ENCODE data around the gene UNK. TPM values are rescaled to one million over a fixed set of nuclear protein-coding genes. Genes with fewer than 3 reads are reported as not detected.

Gene UNK
- total and polyA plus RNA-seq, 2 of the 13 experiments (the other 11 are each of a cell fraction or from before 2014, with no cell fraction given) = 31.6 to 33.0 TPM

DNA sequence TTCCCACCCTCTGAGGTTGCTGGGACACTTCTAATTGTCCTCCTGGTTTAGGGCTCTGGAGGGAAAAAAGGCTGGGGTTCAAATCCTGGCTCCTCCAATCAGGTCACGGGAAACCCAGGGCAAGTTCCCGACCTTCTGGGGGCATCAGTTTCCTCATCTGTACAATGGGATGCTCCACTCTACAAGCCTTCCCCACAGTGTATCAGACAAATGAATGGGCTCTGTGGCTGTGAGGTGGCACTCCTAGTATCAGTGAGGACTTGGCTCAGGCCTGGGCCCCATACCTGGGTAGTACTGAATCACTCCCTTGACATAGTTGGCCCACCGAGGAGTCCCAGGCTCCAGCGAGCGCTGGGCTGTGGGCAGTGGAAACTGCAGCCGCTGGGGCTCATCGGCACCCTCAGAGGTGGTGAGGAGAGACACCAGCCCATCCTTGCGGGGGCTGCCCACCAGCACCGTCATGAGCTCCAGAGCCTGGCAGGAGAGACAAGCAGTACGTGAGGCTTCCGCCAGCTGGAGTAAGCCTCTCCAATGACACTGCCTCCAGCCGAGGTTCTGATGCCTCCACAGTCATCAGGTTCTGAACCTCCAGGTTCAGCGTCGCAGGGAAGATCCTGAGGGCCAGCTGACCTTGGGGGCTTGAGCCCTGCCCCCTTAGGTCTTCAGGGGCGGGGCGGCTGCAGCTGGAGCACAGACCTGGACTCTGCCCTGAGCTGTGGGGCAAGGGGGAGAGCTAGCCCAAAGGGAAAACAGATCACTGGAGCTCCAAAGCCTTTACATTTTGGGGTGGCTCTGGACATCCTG is 20.8 kb upstream of the UNK start (continued):
- TF ChIP-seq, protein P1, sequence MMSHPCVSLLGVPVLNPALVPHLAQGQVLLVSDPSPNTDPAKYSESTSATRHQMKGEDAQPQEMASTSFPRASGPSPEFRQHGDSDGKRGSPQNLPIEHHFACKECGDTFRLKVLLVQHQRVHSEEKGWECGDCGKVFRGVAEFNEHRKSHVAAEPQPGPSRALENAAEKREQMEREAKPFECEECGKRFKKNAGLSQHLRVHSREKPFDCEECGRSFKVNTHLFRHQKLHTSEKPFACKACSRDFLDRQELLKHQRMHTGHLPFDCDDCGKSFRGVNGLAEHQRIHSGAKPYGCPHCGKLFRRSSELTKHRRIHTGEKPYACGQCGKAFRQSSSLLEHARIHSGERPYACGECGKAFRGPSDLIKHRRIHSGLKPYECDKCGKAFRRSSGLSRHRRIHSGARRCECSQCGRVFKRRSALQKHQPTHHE (CRISPR knock-in tag; IDR thresholded peaks at IDR 0.05; ENCODE audit: borderline replicate concordance) = peak; percentile 25; the same call in 1 of the 2 replicates
- peak; percentile 98 for TF ChIP-seq HNF4A (CRISPR knock-in tag; IDR thresholded peaks at IDR 0.05)
- 0 out of 2 replicates have a peak, but pooled peaks have one; percentile 36 for TF ChIP-seq ISL2 (CRISPR knock-in tag; IDR thresholded peaks at IDR 0.05)
- TF ChIP-seq, protein P2, sequence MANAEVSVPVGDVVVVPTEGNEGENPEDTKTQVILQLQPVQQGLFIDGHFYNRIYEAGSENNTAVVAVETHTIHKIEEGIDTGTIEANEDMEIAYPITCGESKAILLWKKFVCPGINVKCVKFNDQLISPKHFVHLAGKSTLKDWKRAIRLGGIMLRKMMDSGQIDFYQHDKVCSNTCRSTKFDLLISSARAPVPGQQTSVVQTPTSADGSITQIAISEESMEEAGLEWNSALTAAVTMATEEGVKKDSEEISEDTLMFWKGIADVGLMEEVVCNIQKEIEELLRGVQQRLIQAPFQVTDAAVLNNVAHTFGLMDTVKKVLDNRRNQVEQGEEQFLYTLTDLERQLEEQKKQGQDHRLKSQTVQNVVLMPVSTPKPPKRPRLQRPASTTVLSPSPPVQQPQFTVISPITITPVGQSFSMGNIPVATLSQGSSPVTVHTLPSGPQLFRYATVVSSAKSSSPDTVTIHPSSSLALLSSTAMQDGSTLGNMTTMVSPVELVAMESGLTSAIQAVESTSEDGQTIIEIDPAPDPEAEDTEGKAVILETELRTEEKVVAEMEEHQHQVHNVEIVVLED (CRISPR knock-in tag; IDR thresholded peaks at IDR 0.05; ENCODE audit: borderline replicate concordance) = no peak
- TF ChIP-seq ZNF614 (CRISPR knock-in tag; IDR thresholded peaks at IDR 0.05; ENCODE audit: borderline replicate concordance) = peak; percentile 91; the same call in 1 of the 2 replicates
- TF ChIP-seq, protein P3, sequence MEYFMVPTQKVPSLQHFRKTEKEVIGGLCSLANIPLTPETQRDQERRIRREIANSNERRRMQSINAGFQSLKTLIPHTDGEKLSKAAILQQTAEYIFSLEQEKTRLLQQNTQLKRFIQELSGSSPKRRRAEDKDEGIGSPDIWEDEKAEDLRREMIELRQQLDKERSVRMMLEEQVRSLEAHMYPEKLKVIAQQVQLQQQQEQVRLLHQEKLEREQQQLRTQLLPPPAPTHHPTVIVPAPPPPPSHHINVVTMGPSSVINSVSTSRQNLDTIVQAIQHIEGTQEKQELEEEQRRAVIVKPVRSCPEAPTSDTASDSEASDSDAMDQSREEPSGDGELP (IDR thresholded peaks at IDR 0.05; ENCODE audit: borderline replicate concordance, low read depth) = peak; percentile 98
- TF ChIP-seq ZMYM2 (CRISPR knock-in tag; IDR thresholded peaks at IDR 0.05) = no peak
- peak; percentile 49; the same call in 1 of the 2 replicates for TF ChIP-seq BRCA1 (CRISPR knock-in tag; IDR thresholded peaks at IDR 0.05)
- TF ChIP-seq MAZ (IDR thresholded peaks at IDR 0.05; ENCODE audit: borderline replicate concordance, low read depth, low read length) = no peak
- TF ChIP-seq MAZ (CRISPR knock-in tag; IDR thresholded peaks at IDR 0.05; ENCODE audit: low read depth) = peak; percentile 77; the same call in 1 of the 2 replicates
- no peak for TF ChIP-seq FOXC1 (CRISPR knock-in tag; IDR thresholded peaks at IDR 0.05; ENCODE audit: borderline replicate concordance)
- TF ChIP-seq NFE2 (CRISPR knock-in tag; IDR thresholded peaks at IDR 0.05) = no peak
- no peak for TF ChIP-seq RFX5 (IDR thresholded peaks at IDR 0.05; ENCODE audit: low read depth, low read length)
- TF ChIP-seq, protein P4, sequence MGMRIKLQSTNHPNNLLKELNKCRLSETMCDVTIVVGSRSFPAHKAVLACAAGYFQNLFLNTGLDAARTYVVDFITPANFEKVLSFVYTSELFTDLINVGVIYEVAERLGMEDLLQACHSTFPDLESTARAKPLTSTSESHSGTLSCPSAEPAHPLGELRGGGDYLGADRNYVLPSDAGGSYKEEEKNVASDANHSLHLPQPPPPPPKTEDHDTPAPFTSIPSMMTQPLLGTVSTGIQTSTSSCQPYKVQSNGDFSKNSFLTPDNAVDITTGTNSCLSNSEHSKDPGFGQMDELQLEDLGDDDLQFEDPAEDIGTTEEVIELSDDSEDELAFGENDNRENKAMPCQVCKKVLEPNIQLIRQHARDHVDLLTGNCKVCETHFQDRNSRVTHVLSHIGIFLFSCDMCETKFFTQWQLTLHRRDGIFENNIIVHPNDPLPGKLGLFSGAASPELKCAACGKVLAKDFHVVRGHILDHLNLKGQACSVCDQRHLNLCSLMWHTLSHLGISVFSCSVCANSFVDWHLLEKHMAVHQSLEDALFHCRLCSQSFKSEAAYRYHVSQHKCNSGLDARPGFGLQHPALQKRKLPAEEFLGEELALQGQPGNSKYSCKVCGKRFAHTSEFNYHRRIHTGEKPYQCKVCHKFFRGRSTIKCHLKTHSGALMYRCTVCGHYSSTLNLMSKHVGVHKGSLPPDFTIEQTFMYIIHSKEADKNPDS (CRISPR knock-in tag; IDR thresholded peaks at IDR 0.05) = no peak; the same call in 1 of the 2 replicates
- TF ChIP-seq, protein P5, sequence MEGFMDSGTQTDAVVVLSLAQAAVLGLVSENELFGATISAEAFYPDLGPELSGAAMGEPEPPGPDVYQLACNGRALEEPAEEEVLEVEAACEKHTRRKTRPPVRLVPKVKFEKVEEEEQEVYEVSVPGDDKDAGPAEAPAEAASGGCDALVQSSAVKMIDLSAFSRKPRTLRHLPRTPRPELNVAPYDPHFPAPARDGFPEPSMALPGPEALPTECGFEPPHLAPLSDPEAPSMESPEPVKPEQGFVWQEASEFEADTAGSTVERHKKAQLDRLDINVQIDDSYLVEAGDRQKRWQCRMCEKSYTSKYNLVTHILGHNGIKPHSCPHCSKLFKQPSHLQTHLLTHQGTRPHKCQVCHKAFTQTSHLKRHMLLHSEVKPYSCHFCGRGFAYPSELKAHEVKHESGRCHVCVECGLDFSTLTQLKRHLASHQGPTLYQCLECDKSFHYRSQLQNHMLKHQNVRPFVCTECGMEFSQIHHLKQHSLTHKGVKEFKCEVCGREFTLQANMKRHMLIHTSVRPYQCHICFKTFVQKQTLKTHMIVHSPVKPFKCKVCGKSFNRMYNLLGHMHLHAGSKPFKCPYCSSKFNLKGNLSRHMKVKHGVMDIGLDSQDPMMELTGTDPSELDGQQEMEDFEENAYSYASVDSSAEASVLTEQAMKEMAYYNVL (CRISPR knock-in tag; IDR thresholded peaks at IDR 0.05; ENCODE audit: borderline replicate concordance) = no peak
- TF ChIP-seq RAD51 (IDR thresholded peaks at IDR 0.05; ENCODE audit: borderline replicate concordance) = no peak
- TF ChIP-seq, protein P6, sequence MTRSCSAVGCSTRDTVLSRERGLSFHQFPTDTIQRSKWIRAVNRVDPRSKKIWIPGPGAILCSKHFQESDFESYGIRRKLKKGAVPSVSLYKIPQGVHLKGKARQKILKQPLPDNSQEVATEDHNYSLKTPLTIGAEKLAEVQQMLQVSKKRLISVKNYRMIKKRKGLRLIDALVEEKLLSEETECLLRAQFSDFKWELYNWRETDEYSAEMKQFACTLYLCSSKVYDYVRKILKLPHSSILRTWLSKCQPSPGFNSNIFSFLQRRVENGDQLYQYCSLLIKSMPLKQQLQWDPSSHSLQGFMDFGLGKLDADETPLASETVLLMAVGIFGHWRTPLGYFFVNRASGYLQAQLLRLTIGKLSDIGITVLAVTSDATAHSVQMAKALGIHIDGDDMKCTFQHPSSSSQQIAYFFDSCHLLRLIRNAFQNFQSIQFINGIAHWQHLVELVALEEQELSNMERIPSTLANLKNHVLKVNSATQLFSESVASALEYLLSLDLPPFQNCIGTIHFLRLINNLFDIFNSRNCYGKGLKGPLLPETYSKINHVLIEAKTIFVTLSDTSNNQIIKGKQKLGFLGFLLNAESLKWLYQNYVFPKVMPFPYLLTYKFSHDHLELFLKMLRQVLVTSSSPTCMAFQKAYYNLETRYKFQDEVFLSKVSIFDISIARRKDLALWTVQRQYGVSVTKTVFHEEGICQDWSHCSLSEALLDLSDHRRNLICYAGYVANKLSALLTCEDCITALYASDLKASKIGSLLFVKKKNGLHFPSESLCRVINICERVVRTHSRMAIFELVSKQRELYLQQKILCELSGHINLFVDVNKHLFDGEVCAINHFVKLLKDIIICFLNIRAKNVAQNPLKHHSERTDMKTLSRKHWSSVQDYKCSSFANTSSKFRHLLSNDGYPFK (CRISPR knock-in tag; IDR thresholded peaks at IDR 0.05; ENCODE audit: borderline replicate concordance) = no peak

All from HepG2 (cell line).